OCI-LY1 (cell line): ENCODE measurements around the gene SPPL2B.

ENCODE experiments used
- CTCF ChIP-seq: fragments of 200-600 bp; sonication (generic), shearing (Covaris generic); IDR thresholded peaks from 2 replicates; pipeline ENCODE4 v1.5.1; 2017; ENCODE audit warnings: mild to moderate bottlenecking, antibody characterized with exemption, low read length, moderate library complexity, mixed read lengths
- EZH2 ChIP-seq: fragments of 200-600 bp; sonication (generic), shearing (Covaris generic); IDR thresholded peaks from 2 replicates; pipeline ENCODE4 v1.8.0; 2017; ENCODE audit warnings: borderline replicate concordance, mixed run types, mild to moderate bottlenecking, antibody characterized with exemption, low read length, moderate library complexity, mixed read lengths

GRCh38 chr19:2340496-2341243 lies 12.2 kb downstream of the SPPL2B start:
- TF ChIP-seq CTCF, result no peak
- TF ChIP-seq EZH2, result no peak
